GM12875 (cell line): ENCODE data around the gene DPP6.

ENCODE experiments used
- H3K4me3 ChIP-seq: one replicate; pipeline ENCODE4 v1.5.1; 2011; ENCODE audit warnings: low read depth, low read length, control low read depth
- CTCF ChIP-seq: IDR thresholded peaks from 2 replicates; pipeline ENCODE4 v1.5.1; 2011; ENCODE audit warnings: low read depth, mild to moderate bottlenecking, control low read depth, inconsistent platforms, low read length, moderate library complexity, borderline replicate concordance; ENCODE audit not compliant: insufficient read depth

DPP6 gene

GRCh38 chr7:154767821-154768415, 715.7 kb downstream of the DPP6 start:
- no peak overlapping the region for H3K4me3 ChIP-seq
- no peak for TF ChIP-seq CTCF

- TF ChIP-seq CTCF = no peak
- H3K4me3 ChIP-seq = no peak overlapping the region
These were observed 716.8 kb downstream of the DPP6 start for GRCh38 chr7:154769001-154769400.

GRCh38 chr7:154769527-154769926, 717.3 kb downstream of the DPP6 start:
- TF ChIP-seq CTCF = no peak
- H3K4me3 ChIP-seq = no peak overlapping the region

GRCh38 chr7:154770361-154770760, 718.2 kb downstream of the DPP6 start:
- no peak for TF ChIP-seq CTCF

GRCh38 chr7:154770962-154771361, 718.8 kb downstream of the DPP6 start:
- TF ChIP-seq CTCF = no peak
- no peak overlapping the region for H3K4me3 ChIP-seq

More at GRCh38 chr7:154770361-154770760, 718.2 kb downstream of the DPP6 start:
- no peak overlapping the region for H3K4me3 ChIP-seq

GRCh38 chr7:154774303-154774969, 722.2 kb downstream of the DPP6 start:
- no peak for TF ChIP-seq CTCF
- H3K4me3 ChIP-seq = no peak overlapping the region

GRCh38 chr7:154775681-154776080, 723.5 kb downstream of the DPP6 start:
- TF ChIP-seq CTCF = no peak

More at GRCh38 chr7:154775681-154776080, 723.5 kb downstream of the DPP6 start:
- no peak overlapping the region for H3K4me3 ChIP-seq
